Measurements from ENCODE around the gene CHM. TPM values are rescaled to one million over a fixed set of nuclear protein-coding genes. Genes with fewer than 3 reads are reported as not detected.

The CHM gene
- polyA plus RNA-seq, 3 donors, result 6.0 to 7.7 (median 6.6) TPM

- no peaks in the 10 kb centered on the region for H3K36me3 ChIP-seq (replicated peaks in 1 of 2; ENCODE audit: control insufficient read depth in 1 of 2, insufficient read depth in 2 of 2, low read length in 2 of 2)
- Mint-ChIP-seq H3K27ac (no peak overlapping the region), H3K4me1 (peaks cover 4% of the 10 kb centered on the region), H3K27me3 (ENCODE audit: low read depth in 3 of 3) (peaks cover 0 to 1% (median 1%) of the 10 kb centered on the region in 3 donors), H3K9me3 (peaks cover 0 to 2% (median 0%) of the 10 kb centered on the region in 7 donors), H3K36me3 (peaks cover 3 to 13% of the 10 kb centered on the region in 2 donors), H3K4me3 (no peak overlapping the region)
- DNase-seq, result no peak
- H3K27ac ChIP-seq (ENCODE audit: low read depth in 1 of 2, low read length in 2 of 2), result no peak overlapping the region
- WGBS (ENCODE audit: insufficient coverage), result 0% methylated on average over 1 of the region's 2 CpGs
- no peaks in the 10 kb centered on the region for H3K9me3 ChIP-seq (replicated peaks in 1 of 2; ENCODE audit: control insufficient read depth in 1 of 2, insufficient read depth in 1 of 2, low read length in 2 of 2)
- H4K20me1 ChIP-seq (ENCODE audit: insufficient read depth, low read length), result no peaks in the 10 kb centered on the region
- H3K27me3 ChIP-seq (ENCODE audit: control insufficient read depth in 2 of 2, insufficient read depth in 2 of 2, low read length in 2 of 2), result no peaks in the 10 kb centered on the region
- H3K4me2 ChIP-seq (replicated peaks; ENCODE audit: extremely low read depth, low read length, poor library complexity, severe bottlenecking), result no peak overlapping the region
- H3K79me2 ChIP-seq (ENCODE audit: insufficient read depth, low read length), result no peaks in the 10 kb centered on the region
- no peak overlapping the region for H3K4me3 ChIP-seq (replicated peaks in 1 of 3; ENCODE audit: low read depth in 2 of 3, low read length in 3 of 3)
- no peaks in the 10 kb centered on the region for H3K4me1 ChIP-seq (ENCODE audit: control insufficient read depth in 1 of 2, insufficient read depth in 2 of 2, low read length in 2 of 2)
- intact Hi-C loops (cut with micrococcal nuclease), result no loop called here
- no peak overlapping the region for H3K9ac ChIP-seq (ENCODE audit: insufficient read depth, low read length, poor library complexity, severe bottlenecking)
- no peak overlapping the region for H2AFZ ChIP-seq (ENCODE audit: insufficient read depth, low read depth, low read length, poor library complexity, severe bottlenecking)
- TF ChIP-seq CTCF (IDR thresholded peaks at IDR 0.05), result no peak
Measured at GRCh38 chrX:85964744-85965143, 82.6 kb downstream of the CHM start.

- Mint-ChIP-seq H3K9me3 (peaks cover 0 to 2% (median 0%) of the 10 kb centered on the region in 7 donors), H3K36me3 (peaks cover 3 to 12% of the 10 kb centered on the region in 2 donors), H3K27ac (no peak overlapping the region), H3K27me3 (ENCODE audit: low read depth in 3 of 3) (peaks cover 0 to 1% (median 1%) of the 10 kb centered on the region in 3 donors), H3K4me1 (no peaks in the 10 kb centered on the region), H3K4me3 (no peak overlapping the region)
- TF ChIP-seq CTCF (IDR thresholded peaks at IDR 0.05), result no peak
- Histone ChIP-seq H3K36me3 (replicated peaks in 1 of 2; ENCODE audit: control insufficient read depth in 1 of 2, insufficient read depth in 2 of 2, low read length in 2 of 2) (no peaks in the 10 kb centered on the region), H3K27me3 (ENCODE audit: control insufficient read depth in 2 of 2, insufficient read depth in 2 of 2, low read length in 2 of 2) (no peaks in the 10 kb centered on the region), H3K9me3 (replicated peaks in 1 of 2; ENCODE audit: control insufficient read depth in 1 of 2, insufficient read depth in 1 of 2, low read length in 2 of 2) (no peaks in the 10 kb centered on the region), H3K79me2 (ENCODE audit: insufficient read depth, low read length) (no peaks in the 10 kb centered on the region), H3K4me2 (replicated peaks; ENCODE audit: extremely low read depth, low read length, poor library complexity, severe bottlenecking) (no peak overlapping the region), H3K4me3 (replicated peaks in 1 of 3; ENCODE audit: low read depth in 2 of 3, low read length in 3 of 3) (no peak overlapping the region), H2AFZ (ENCODE audit: insufficient read depth, low read depth, low read length, poor library complexity, severe bottlenecking) (no peak overlapping the region), H3K27ac (ENCODE audit: low read depth in 1 of 2, low read length in 2 of 2) (no peak overlapping the region), H4K20me1 (ENCODE audit: insufficient read depth, low read length) (no peaks in the 10 kb centered on the region), H3K9ac (ENCODE audit: insufficient read depth, low read length, poor library complexity, severe bottlenecking) (no peak overlapping the region), H3K4me1 (ENCODE audit: control insufficient read depth in 1 of 2, insufficient read depth in 2 of 2, low read length in 2 of 2) (no peaks in the 10 kb centered on the region)
- WGBS (ENCODE audit: insufficient coverage), result no CpG with 5 or more reads among the region's 5 CpGs
- no peak for DNase-seq
- intact Hi-C loops (cut with micrococcal nuclease), result no loop called here
Measured at GRCh38 chrX:85963736-85964135, 83.6 kb downstream of the CHM start.

Data from CD14-positive monocyte (primary cell).